Activated CD8-positive, alpha-beta T cell treated with anti-CD3 and anti-CD28 coated beads for 36 hours (primary cell): ENCODE results near the gene OPCML. TPM values are rescaled to one million over a fixed set of nuclear protein-coding genes. Genes with fewer than 3 reads are reported as not detected.

Source experiments
- ATAC-seq: fragments of 200-7000 bp; cut with Tn5 transposase; one replicate; pipeline ENCODE4 v1.10.0; 2021; ENCODE audit warnings: mild to moderate bottlenecking, moderate library complexity
- CTCF ChIA-PET: fragments of 350-600 bp; sonication (Branson Sonifier 250); formaldehyde crosslinking; loops from one replicate; lab custom pipeline; 2021; ENCODE audit warnings: antibody characterized with exemption; lab: Charles Lee
- POLR2A ChIA-PET: fragments of 350-600 bp; sonication (Branson Sonifier 250); formaldehyde crosslinking; loops from one replicate; lab custom pipeline; 2021; ENCODE audit warnings: antibody characterized with exemption; lab: Charles Lee
- DNase-seq: peaks from one replicate; pipeline ENCODE4 v3.0.0-alpha.2; 2020
- H3K27ac Mint-ChIP-seq: one replicate; pipeline ENCODE4 v1.8.0; 2021; ENCODE audit warnings: mild to moderate bottlenecking, mixed read lengths
- H3K27me3 Mint-ChIP-seq: one replicate; pipeline ENCODE4 v1.8.0; 2021; ENCODE audit warnings: mixed read lengths
- H3K36me3 Mint-ChIP-seq: one replicate; pipeline ENCODE4 v1.8.0; 2021; ENCODE audit warnings: low read depth, mixed read lengths
- H3K4me1 Mint-ChIP-seq: one replicate; pipeline ENCODE4 v1.8.0; 2021; ENCODE audit warnings: low read depth, mixed read lengths
- H3K4me3 Mint-ChIP-seq: one replicate; pipeline ENCODE4 v1.8.0; 2021; ENCODE audit warnings: mild to moderate bottlenecking, moderate library complexity, mixed read lengths
- H3K9me3 Mint-ChIP-seq: one replicate; pipeline ENCODE4 v1.8.0; 2021; ENCODE audit warnings: mixed read lengths
- intact Hi-C: fragments of 100-400 bp; cut with micrococcal nuclease; formaldehyde crosslinking; loops from one replicate; pipeline ENCODE4 v1.10.0; 2022
- total RNA-seq, 2 experiments: library from RNA; stranded (reverse); gene quantifications; one replicate each; pipeline ENCODE4 v1.2.3, GENCODE V29; 2021
- TF ChIP-seq, protein P1 (sequence below): fragments of 200-600 bp; IDR thresholded peaks from one replicate; pipeline ENCODE4 v1.8.0; 2022; ENCODE audit warnings: antibody characterized with exemption, mild to moderate bottlenecking

OPCML gene
- total RNA-seq, 2 experiments from 2014 or later = not detected

DNA sequence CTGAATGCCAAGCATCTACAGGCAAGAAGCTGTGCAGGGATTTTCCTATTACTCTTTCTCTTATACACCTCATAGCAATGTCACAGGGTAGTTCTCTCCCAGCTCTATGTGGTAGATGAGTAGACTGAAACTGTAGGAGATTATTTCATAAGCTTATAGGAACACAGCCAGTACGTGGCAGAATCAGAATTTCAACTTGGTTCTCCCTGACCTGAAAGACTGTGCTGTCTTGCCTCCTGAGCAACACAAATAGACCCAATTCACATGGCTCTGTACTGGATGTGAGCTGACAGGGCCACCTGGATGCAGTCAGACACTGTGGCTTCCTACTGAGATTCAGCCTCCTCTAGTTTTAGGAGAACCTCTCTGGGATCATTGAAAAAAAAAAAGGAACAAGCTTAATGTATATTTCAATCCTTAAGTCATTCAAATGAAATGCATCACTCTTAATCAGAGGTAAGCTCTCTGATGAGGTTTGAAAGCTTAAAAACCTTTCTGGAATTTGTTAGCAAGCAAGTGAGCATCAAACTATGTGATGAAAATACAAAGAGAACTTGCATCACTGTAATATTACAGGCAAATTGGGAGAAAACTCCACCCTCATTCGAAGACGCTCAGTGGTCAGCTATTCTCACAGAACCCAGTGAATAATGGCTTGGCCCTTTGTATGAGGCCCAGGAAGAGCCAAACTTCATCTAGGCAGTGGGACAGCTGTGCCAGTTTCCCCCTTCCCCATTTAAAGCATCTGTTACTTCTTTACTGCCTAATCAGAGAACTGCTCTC is 1122.5 kb downstream of the OPCML start:
- DNase-seq (no peak), ATAC-seq (no peak)
- H3K27ac Mint-ChIP-seq = no peak overlapping the region
- no peak overlapping the region for H3K4me3 Mint-ChIP-seq
- intact Hi-C loops = no loop called here
- H3K4me1 Mint-ChIP-seq = no peaks in the 10 kb centered on the region
- ChIA-PET CTCF (no interaction called here), POLR2A (no interaction called here)
- no peaks in the 10 kb centered on the region for H3K9me3 Mint-ChIP-seq
- no peaks in the 10 kb centered on the region for H3K36me3 Mint-ChIP-seq
- peaks cover 3% of the 10 kb centered on the region for H3K27me3 Mint-ChIP-seq
- TF ChIP-seq, protein P1, sequence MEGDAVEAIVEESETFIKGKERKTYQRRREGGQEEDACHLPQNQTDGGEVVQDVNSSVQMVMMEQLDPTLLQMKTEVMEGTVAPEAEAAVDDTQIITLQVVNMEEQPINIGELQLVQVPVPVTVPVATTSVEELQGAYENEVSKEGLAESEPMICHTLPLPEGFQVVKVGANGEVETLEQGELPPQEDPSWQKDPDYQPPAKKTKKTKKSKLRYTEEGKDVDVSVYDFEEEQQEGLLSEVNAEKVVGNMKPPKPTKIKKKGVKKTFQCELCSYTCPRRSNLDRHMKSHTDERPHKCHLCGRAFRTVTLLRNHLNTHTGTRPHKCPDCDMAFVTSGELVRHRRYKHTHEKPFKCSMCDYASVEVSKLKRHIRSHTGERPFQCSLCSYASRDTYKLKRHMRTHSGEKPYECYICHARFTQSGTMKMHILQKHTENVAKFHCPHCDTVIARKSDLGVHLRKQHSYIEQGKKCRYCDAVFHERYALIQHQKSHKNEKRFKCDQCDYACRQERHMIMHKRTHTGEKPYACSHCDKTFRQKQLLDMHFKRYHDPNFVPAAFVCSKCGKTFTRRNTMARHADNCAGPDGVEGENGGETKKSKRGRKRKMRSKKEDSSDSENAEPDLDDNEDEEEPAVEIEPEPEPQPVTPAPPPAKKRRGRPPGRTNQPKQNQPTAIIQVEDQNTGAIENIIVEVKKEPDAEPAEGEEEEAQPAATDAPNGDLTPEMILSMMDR = no peak

DNA sequence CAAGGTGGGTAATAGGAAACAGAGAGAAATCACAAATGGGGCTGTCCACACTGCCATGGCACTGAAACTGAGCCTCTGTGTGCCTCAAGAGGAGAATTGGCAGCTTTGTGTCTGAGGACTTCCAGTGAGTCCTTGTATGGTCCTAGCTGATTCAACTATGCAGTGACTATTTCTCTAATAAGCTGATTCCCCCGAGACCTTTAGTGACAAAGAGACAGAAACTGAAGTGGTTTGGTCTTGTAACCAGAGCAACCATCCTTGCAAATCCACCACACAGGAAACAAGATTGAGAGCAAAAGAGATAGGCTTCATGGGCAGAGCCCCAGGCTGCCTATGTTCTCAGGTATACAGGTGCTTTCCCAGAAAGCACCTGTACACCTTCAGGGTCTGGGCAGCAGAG is 1123.4 kb downstream of the OPCML start:
- TF ChIP-seq, protein P1 = no peak
- intact Hi-C loops = no loop called here
- Mint-ChIP-seq H3K4me3 (no peak overlapping the region), H3K9me3 (no peaks in the 10 kb centered on the region), H3K4me1 (no peaks in the 10 kb centered on the region), H3K36me3 (no peaks in the 10 kb centered on the region), H3K27ac (no peak overlapping the region), H3K27me3 (peaks cover 3% of the 10 kb centered on the region)
- ChIA-PET POLR2A (interaction anchor here (0.7 kb wide), 1 partner anchor 790 kb away, joined by 3 read pairs; no protein-coding TSS in a partner anchor), CTCF (no interaction called here)
- DNase-seq = no peak
- ATAC-seq = no peak

DNA sequence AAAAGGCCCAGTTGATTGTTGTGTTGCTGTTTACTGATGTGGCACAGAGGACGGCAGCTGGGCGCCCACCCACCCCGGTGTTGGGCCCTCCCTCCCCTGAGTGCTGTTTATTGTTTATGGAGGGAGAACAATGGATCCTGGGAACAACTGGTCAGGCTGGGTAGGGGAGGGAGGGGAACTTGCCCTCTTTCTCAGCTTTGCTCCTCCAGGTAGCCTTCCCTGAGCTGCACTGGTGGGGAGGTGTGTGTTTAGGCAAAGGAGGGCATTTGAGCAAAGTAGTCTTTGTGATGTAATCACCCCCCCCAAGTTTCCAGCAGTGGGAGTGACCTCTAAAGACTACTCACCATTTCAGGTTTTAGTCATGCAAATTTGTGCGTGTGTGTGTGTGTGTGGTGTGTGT is 1126.6 kb downstream of the OPCML start:
- ATAC-seq = no peak
- Mint-ChIP-seq H3K27ac (no peak overlapping the region), H3K4me1 (no peaks in the 10 kb centered on the region), H3K27me3 (peaks cover 3% of the 10 kb centered on the region), H3K9me3 (no peaks in the 10 kb centered on the region), H3K36me3 (no peaks in the 10 kb centered on the region), H3K4me3 (no peak overlapping the region)
- TF ChIP-seq, protein P1 = no peak
- POLR2A ChIA-PET = no interaction called here
- DNase-seq = no peak
- intact Hi-C loops = no loop called here
- CTCF ChIA-PET = no interaction called here

DNA sequence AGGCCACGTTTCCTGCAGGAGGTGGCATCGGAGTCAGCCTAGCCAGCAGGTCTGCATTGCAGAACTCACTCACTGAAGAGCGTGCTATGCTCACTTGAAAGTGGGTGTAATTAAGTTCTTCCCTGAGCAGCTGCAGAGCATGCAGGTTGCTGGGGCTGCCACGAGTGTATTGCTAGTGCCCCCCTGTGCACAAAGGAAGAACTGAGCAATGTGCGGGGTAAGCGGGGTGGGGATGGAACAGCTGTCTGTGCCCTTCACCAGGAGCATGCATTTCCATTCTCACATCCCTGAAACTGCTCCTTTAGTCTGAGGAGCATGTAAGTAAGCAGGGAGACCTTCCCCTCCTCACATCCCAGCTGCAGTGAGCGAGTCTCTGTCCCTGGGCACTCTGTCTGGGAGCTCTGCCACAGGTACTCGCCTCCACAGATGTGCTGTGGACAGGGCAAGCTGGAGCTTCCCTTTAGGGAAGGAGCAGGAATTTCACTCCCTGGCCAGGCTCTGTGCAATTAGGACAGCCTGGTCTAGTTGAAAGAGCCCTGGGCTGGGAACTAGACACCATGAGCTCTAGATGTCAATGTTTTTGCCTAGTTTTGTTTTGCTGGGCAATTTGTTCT is 1130.1 kb downstream of the OPCML start:
- intact Hi-C loops = no loop called here
- Mint-ChIP-seq H3K4me1 (no peaks in the 10 kb centered on the region), H3K36me3 (no peaks in the 10 kb centered on the region), H3K27ac (no peak overlapping the region), H3K27me3 (peaks cover 3% of the 10 kb centered on the region), H3K9me3 (peaks cover 2% of the 10 kb centered on the region), H3K4me3 (no peak overlapping the region)
- peak; percentile 6 for DNase-seq
- CTCF ChIA-PET = no interaction called here
- TF ChIP-seq, protein P1 = no peak
- POLR2A ChIA-PET = no interaction called here
- ATAC-seq = no peak

DNA sequence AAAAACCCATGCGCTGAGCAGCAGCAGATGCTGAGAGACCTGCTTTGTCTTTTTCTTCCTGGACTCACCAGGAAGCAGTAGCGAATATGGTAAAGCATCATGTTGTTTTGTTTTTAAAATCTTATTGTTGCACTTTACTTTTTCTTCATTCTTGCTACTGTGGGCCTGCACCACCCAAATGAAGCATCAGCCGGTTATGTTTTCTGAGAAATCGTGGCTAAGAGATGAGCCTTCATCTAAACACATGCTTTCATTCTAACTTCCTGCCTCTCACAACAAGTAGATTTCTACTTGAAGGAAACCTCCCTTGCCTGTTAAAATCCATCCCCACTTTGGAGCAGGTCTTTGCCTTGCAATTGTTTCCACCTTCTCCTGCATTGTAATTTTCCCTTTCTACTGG is 1136.0 kb downstream of the OPCML start:
- CTCF ChIA-PET = no interaction called here
- H3K9me3 Mint-ChIP-seq = peaks cover 4% of the 10 kb centered on the region

More for the DNA sequence above, 1136.0 kb downstream of the OPCML start:
- Mint-ChIP-seq H3K36me3 (no peaks in the 10 kb centered on the region), H3K4me1 (no peaks in the 10 kb centered on the region), H3K27ac (no peak overlapping the region), H3K4me3 (no peak overlapping the region), H3K27me3 (no peaks in the 10 kb centered on the region)
- POLR2A ChIA-PET = no interaction called here
- ATAC-seq (no peak), DNase-seq (no peak)
- intact Hi-C loops = no loop called here
- TF ChIP-seq, protein P1 = no peak
